Thyroid gland (tissue), 4 donors: Measurements from ENCODE around the gene CDK5RAP2.

Experiments
- CTCF ChIP-seq, 6 experiments: fragments of 200-600 bp in 3 of 6; fragments of 450-650 bp in 3 of 6; sonication (generic) in 3 of 6; IDR thresholded peaks; one replicate each; pipeline ENCODE4 v1.5.1; 2016 to 2019; ENCODE audit warnings: antibody characterized with exemption in 6 of 6, mild to moderate bottlenecking in 2 of 6, inconsistent platforms in 1 of 6, moderate library complexity in 1 of 6
- POLR2A ChIP-seq, 2 donors: fragments of 450-650 bp; IDR thresholded peaks; one replicate each; pipeline ENCODE4 v1.6.1; 2017; ENCODE audit warnings: antibody characterized with exemption in 2 of 2, mild to moderate bottlenecking in 2 of 2, moderate library complexity in 1 of 2

GRCh38 chr9:120385606-120386389 is 194.2 kb downstream of the CDK5RAP2 start:
- no peak for TF ChIP-seq CTCF (IDR thresholded peaks at IDR 0.05)
- no peak for TF ChIP-seq POLR2A (IDR thresholded peaks at IDR 0.05)
